Measurements from ENCODE around the gene PCYT1B.

The PCYT1B gene

GRCh38 chrX:24693453-24694202 is 46.5 kb upstream of the PCYT1B start, which contains the start of gene POLA1 (continued):
- TF ChIP-seq GLIS1 (tag by site-specific recombination; IDR thresholded peaks at IDR 0.05) (peak; percentile 82), FEZF1 (tag by site-specific recombination; IDR thresholded peaks at IDR 0.05) (peak; percentile 29; the same call in 1 of the 2 replicates), EGR2 (tag by site-specific recombination; IDR thresholded peaks at IDR 0.05; ENCODE audit: low read depth) (peak; percentile 90), ZNF692 (tag by site-specific recombination; IDR thresholded peaks at IDR 0.05) (peak; percentile 79), ZFP41 (tag by site-specific recombination; IDR thresholded peaks at IDR 0.05; ENCODE audit: borderline replicate concordance) (no peak), ZNF580 (tag by site-specific recombination; IDR thresholded peaks at IDR 0.05) (0 out of 2 replicates have a peak, but pooled peaks have one; percentile 6), HOXD13 (CRISPR knock-in tag; IDR thresholded peaks at IDR 0.05; ENCODE audit: borderline replicate concordance) (0 out of 2 replicates have a peak, but pooled peaks have one; percentile 69), ZXDB (tag by site-specific recombination; IDR thresholded peaks at IDR 0.05) (peak; percentile 86), ZNF223 (tag by site-specific recombination; IDR thresholded peaks at IDR 0.05) (no peak), ZEB2 (tag by site-specific recombination; IDR thresholded peaks at IDR 0.05) (peak; percentile 67; the same call in 1 of the 2 replicates), ZNF561 (tag by site-specific recombination; IDR thresholded peaks at IDR 0.05; ENCODE audit: borderline replicate concordance) (peak; percentile 70; the same call in 1 of the 2 replicates), ZSCAN16 (tag by site-specific recombination; IDR thresholded peaks at IDR 0.05) (no peak), ZNF2 (tag by site-specific recombination; IDR thresholded peaks at IDR 0.05) (peak; percentile 51; the same call in 1 of the 2 replicates), ZNF423 (tag by site-specific recombination; IDR thresholded peaks at IDR 0.05) (peak; percentile 93), ZBTB10 (tag by site-specific recombination; IDR thresholded peaks at IDR 0.05) (peak; percentile 71), ZNF394 (tag by site-specific recombination; IDR thresholded peaks at IDR 0.05; ENCODE audit: borderline replicate concordance) (peak; percentile 60; the same call in 1 of the 2 replicates), SP3 (tag by site-specific recombination; IDR thresholded peaks at IDR 0.05) (peak; percentile 82), YY1 (tag by site-specific recombination; IDR thresholded peaks at IDR 0.05) (0 out of 2 replicates have a peak, but pooled peaks have one; percentile 44), ZBTB48 (tag by site-specific recombination; IDR thresholded peaks at IDR 0.05) (peak; percentile 96), KLF1 (tag by site-specific recombination; IDR thresholded peaks at IDR 0.05) (peak; percentile 89), ZNF473 (tag by site-specific recombination; IDR thresholded peaks at IDR 0.05) (no peak), ZNF324 (tag by site-specific recombination; IDR thresholded peaks at IDR 0.05) (peak; percentile 63), TCF7L2 (IDR thresholded peaks at IDR 0.05; ENCODE audit: borderline replicate concordance, low read depth, low read length) (no peak), ZFP37 (tag by site-specific recombination; IDR thresholded peaks at IDR 0.05) (peak; percentile 23; the same call in 1 of the 2 replicates), KLF16 (tag by site-specific recombination; IDR thresholded peaks at IDR 0.05) (peak; percentile 88), ZNF600 (tag by site-specific recombination; IDR thresholded peaks at IDR 0.05) (peak; percentile 57; the same call in 1 of the 2 replicates), ZNF341 (tag by site-specific recombination; IDR thresholded peaks at IDR 0.05; ENCODE audit: low read depth) (no peak)
- TF ChIP-seq, protein P1, sequence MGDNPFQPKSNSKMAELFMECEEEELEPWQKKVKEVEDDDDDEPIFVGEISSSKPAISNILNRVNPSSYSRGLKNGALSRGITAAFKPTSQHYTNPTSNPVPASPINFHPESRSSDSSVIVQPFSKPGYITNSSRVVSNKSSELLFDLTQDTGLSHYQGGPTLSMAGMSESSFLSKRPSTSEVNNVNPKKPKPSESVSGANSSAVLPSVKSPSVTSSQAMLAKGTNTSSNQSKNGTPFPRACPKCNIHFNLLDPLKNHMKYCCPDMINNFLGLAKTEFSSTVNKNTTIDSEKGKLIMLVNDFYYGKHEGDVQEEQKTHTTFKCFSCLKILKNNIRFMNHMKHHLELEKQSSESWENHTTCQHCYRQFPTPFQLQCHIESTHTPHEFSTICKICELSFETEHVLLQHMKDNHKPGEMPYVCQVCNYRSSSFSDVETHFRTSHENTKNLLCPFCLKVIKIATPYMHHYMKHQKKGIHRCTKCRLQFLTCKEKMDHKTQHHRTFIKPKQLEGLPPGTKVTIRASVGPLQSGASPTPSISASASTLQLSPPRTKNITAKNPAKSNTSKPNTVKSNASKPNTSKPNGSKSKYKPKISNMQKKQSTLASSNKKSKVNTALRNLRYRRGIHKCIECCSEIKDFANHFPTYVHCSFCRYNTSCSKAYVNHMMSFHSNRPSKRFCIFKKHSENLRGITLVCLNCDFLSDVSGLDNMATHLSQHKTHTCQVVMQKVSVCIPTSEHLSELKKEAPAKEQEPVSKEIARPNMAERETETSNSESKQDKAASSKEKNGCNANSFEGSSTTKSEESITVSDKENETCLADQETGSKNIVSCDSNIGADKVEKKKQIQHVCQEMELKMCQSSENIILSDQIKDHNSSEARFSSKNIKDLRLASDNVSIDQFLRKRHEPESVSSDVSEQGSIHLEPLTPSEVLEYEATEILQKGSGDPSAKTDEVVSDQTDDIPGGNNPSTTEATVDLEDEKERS (tag by site-specific recombination; IDR thresholded peaks at IDR 0.05): 0 out of 2 replicates have a peak, but pooled peaks have one; percentile 18
- TF ChIP-seq, protein P2, sequence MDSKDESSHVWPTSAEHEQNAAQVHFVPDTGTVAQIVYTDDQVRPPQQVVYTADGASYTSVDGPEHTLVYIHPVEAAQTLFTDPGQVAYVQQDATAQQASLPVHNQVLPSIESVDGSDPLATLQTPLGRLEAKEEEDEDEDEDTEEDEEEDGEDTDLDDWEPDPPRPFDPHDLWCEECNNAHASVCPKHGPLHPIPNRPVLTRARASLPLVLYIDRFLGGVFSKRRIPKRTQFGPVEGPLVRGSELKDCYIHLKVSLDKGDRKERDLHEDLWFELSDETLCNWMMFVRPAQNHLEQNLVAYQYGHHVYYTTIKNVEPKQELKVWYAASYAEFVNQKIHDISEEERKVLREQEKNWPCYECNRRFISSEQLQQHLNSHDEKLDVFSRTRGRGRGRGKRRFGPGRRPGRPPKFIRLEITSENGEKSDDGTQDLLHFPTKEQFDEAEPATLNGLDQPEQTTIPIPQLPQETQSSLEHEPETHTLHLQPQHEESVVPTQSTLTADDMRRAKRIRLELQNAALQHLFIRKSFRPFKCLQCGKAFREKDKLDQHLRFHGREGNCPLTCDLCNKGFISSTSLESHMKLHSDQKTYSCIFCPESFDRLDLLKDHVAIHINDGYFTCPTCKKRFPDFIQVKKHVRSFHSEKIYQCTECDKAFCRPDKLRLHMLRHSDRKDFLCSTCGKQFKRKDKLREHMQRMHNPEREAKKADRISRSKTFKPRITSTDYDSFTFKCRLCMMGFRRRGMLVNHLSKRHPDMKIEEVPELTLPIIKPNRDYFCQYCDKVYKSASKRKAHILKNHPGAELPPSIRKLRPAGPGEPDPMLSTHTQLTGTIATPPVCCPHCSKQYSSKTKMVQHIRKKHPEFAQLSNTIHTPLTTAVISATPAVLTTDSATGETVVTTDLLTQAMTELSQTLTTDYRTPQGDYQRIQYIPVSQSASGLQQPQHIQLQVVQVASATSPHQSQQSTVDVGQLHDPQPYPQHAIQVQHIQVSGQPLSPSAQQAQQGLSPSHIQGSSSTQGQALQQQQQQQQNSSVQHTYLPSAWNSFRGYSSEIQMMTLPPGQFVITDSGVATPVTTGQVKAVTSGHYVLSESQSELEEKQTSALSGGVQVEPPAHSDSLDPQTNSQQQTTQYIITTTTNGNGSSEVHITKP (tag by site-specific recombination; IDR thresholded peaks at IDR 0.05): peak; percentile 64
